Esophagus (tissue), 2 donors: ENCODE data around the gene PGA5. TPM values are rescaled to one million over a fixed set of nuclear protein-coding genes. Genes with fewer than 3 reads are reported as not detected.

Experiments
- H3K27ac ChIP-seq, 2 donors: one replicate each; pipeline ENCODE4 v1.5.1; 2013; ENCODE audit warnings: low read depth in 2 of 2, mild to moderate bottlenecking in 2 of 2, inconsistent platforms in 1 of 2, low read length in 1 of 2, moderate library complexity in 1 of 2
- H3K27me3 ChIP-seq, 2 donors: one replicate each; pipeline ENCODE4 v1.6.1; 2013; ENCODE audit warnings: low read length in 2 of 2, control low read depth in 1 of 2, mild to moderate bottlenecking in 1 of 2; ENCODE audit not compliant: insufficient read depth in 2 of 2, control insufficient read depth in 1 of 2
- H3K36me3 ChIP-seq, 2 donors: one replicate each; pipeline ENCODE4 v1.6.1; 2013; ENCODE audit warnings: low read length in 1 of 2; ENCODE audit not compliant: control insufficient read depth in 2 of 2, insufficient read depth in 2 of 2
- H3K4me1 ChIP-seq, 2 donors: one replicate each; pipeline ENCODE4 v1.6.1; 2013; ENCODE audit warnings: low read length in 1 of 2; ENCODE audit not compliant: control insufficient read depth in 2 of 2, insufficient read depth in 2 of 2
- H3K4me3 ChIP-seq, 2 donors: one replicate each; pipeline ENCODE4 v1.5.1; 2013; ENCODE audit warnings: low read length in 2 of 2, mild to moderate bottlenecking in 2 of 2, low read depth in 1 of 2, moderate library complexity in 1 of 2
- H3K9me3 ChIP-seq, 2 donors: one replicate each; pipeline ENCODE4 v1.6.1; 2013; ENCODE audit warnings: mild to moderate bottlenecking in 2 of 2, low read depth in 1 of 2, low read length in 1 of 2, moderate library complexity in 1 of 2; ENCODE audit not compliant: control insufficient read depth in 2 of 2, insufficient read depth in 1 of 2
- WGBS, 2 donors: extraction: QIAGEN DNeasy Blood & Tissue Kit; methylation state at CpG; one replicate each; pipeline ENCODE4 v1.1.7; 2013; 5-methylcytosine and 5-hydroxymethylcytosine counted together
- polyA plus RNA-seq, 2 donors: library from polyadenylated mRNA; stranded (reverse); fragments of 200-250 nt; gene quantifications; one replicate each; pipeline ENCODE4 v1.2.3, GENCODE V29; 2013
- donor health status: healthy with polysubstance abuse.
- donor health status: Bipolar disorder and iron deficiency.

PGA5 gene
- polyA plus RNA-seq, 2 donors = 0.11 to 3.2 TPM

DNA sequence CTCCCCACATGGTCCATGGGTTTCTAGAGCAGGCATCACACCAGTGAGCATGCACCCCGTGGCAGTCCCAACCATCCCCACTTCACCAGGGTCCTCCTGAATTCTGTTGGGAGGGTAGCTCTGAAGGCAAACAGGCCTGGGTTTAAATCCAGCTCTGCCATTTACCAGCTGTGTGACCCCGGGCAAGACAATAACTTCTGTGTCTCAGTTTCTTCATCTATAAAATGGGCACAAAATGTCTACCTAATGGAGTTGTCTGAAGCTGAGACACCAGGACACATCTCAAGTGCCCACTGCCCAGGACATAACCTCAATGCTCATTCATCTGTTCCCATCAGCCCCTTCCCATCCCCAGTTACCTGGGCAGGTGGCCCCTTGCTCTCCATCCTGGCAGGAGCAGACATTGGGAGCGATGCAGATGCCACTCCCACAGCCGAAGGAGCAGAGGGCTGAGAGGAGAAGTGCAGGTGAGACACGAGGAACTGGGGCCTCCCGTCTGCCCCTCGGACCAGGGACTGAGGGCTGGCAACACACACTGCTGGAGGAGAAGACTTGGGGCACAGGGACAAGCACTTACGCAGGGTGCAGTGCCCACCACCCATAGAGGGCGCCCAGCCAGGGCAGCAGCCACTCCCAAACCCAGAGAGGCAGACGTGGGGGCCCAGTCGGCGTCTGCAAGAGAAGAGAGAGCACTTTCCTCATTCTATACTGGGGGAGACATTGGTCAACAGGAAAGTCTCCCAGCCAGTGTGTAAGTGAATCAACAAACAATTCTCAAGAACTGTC is 50.1 kb downstream of the PGA5 start:
- Histone ChIP-seq H3K4me3 (no peak overlapping the region), H3K27ac (no peak overlapping the region), H3K36me3 (no peaks in the 10 kb centered on the region), H3K4me1 (peaks cover 4 to 15% of the 10 kb centered on the region in 2 donors), H3K9me3 (no peaks in the 10 kb centered on the region), H3K27me3 (no peaks in the 10 kb centered on the region)
- 84 to 87% methylated on average over 12 of the region's 12 CpGs for WGBS, 2 donors

DNA sequence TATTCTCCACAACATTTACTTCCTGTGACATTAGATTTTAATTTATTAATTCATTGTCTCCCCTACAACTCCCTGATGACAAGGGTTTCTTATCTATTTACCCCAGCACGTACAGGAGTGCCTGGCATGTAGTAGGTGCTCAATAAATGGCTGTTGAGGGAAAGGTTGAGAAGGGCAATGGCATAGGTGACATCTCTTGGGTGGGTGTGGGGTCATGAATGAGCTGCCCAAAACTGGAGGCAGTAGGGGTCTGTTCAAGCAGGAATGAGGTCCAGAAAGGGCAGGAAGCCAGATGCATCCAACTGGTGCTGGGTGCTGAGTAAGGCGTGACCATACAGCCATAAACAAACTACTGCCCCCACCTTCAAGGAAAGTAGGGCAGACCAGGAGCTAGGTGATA is 51.4 kb downstream of the PGA5 start:
- Histone ChIP-seq H3K36me3 (no peaks in the 10 kb centered on the region), H3K4me3 (no peak overlapping the region), H3K9me3 (no peaks in the 10 kb centered on the region), H3K27ac (no peak overlapping the region), H3K4me1 (peaks cover 4 to 18% of the 10 kb centered on the region in 2 donors), H3K27me3 (no peaks in the 10 kb centered on the region)
- 92 to 96% methylated on average over 2 of the region's 2 CpGs for WGBS, 2 donors

DNA sequence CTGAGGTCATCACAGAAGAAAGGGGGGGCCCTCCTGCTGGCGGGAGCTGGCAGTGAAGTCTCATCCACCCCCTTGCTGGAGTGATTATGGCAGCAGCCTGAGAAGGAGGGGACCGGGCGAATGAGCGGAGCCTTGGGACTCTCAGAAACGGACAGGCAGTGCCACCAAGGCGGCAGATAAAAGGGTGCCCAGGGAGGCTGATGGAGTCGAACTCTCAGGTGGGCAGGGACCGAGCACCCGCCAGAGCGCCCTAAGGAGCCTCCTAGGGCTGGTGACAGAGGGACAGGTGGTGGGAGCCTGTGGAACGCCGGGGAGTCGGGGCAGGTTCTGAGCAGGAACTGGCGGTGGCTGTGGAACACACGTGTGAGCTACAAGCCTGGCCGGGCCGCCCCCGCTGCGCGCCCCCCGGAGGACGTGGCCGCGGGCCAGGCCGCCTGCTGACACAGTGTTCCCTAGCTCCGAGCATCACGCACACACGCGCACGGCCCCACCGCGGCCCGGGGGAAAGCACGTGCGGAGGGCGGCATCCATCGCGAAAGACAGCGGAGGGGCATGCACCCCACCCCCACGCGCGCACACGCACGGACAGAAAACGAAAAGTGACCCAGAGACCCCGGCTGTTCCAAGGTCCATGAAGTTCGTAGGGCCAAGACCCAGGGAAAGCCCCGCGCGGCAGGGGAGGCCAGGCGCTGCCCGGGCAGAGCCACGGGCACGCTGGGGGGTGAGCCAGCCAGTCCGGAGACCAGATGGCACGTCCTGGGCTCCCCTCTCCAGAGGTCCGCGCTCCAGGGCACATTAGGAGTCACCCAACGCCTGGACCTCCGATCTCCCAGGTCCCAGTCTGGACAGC is 53.1 kb downstream of the PGA5 start:
- 1% methylated on average over 50 to 60 of the region's 60 CpGs for WGBS, 2 donors
- Histone ChIP-seq H3K27me3 (no peaks in the 10 kb centered on the region), H3K9me3 (no peaks in the 10 kb centered on the region), H3K36me3 (peaks cover 0 to 5% of the 10 kb centered on the region in 2 donors), H3K4me1 (peaks cover 4 to 18% of the 10 kb centered on the region in 2 donors), H3K4me3 (peak overlapping the region; percentile 43 to 46), H3K27ac (no peak overlapping the region)

DNA sequence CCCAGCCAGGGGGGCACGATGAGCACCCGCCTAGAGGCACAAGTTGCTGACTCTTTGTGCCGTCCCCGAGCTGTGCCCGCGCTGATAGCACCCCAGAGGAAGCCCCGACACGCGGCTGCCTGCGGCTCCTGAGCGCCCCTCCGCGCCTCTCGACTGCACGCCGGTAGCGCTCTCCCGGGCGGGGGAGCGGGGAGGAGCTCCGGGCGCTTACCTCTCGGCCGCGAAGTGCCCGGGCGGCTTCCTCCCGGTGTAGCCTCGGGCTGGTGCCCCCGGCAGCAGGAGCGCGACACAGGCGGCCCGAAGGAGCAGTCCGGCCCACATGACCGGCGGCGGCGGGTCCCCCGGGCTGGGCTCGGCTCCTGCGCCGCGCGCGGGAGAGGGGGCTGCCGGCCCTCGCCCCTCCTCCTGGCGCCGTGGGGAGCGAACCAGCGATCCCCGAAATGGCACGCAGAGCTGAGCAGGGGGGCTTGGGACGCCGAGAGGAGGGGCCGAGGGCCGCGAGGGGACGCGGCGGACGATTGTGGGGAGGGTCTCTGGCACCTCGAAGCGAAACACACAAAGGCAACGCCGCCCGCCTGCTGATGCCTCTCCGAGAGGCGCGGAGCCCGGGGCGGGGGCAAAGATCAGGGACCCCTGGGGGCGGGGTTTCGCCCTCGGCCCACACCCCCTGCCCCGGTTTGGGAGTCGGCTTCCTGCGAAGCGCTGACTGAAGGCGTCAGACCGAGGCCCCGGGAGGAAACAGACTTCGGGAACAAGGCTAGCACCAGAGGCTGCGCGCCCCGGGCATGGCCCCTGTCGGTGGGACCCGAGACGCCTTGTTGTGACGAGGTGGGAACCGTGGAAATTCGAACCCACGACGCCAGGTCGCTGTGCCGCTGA is 54.0 kb downstream of the PGA5 start, which contains the start of gene VWCE:
Gene VWCE (minus strand): TSS at position 600 of the 879 bp plus-strand sequence. CDS start 279 bp downstream, at position 321.
- peak within 1 kb of the TSS; percentile 43 to 46 for H3K4me3 ChIP-seq

DNA sequence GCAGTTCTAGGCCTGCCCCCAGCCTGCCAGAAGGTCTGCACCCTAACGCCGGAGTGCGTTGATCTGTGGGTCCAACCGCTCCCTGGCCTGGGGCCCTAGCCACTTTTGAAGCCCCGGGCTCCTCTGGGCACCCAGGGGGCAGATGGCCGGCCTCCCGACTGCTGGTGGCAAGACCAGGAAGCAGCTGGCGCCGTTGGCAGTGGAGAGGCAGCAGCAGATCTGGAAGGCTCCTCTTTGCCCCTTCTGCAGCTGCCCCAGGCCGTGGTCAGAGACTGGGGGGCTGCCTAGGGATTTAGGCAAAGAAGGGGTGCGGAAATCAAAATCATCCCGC is 54.6 kb downstream of the PGA5 start:
- Histone ChIP-seq H3K36me3 (peaks cover 0 to 17% of the 10 kb centered on the region in 2 donors), H3K27ac (no peak overlapping the region), H3K9me3 (no peaks in the 10 kb centered on the region), H3K4me1 (peaks cover 4 to 18% of the 10 kb centered on the region in 2 donors), H3K4me3 (peak overlapping the region in 1 of 2 donors; percentile 46), H3K27me3 (no peaks in the 10 kb centered on the region)
- 57 to 62% methylated on average over 12 of the region's 12 CpGs for WGBS, 2 donors

More for the DNA sequence above, 54.0 kb downstream of the PGA5 start, which contains the start of gene VWCE:
- no peak within 1 kb of the TSS for H3K27ac ChIP-seq
- H3K9me3 ChIP-seq = no peaks in the 10 kb centered on the region
- H3K36me3 ChIP-seq = peaks cover 0 to 12% of the 10 kb centered on the region in 2 donors
- H3K27me3 ChIP-seq = no peaks in the 10 kb centered on the region
- 4 to 5% methylated on average over 78 to 97 of the region's 97 CpGs for WGBS, 2 donors
- H3K4me1 ChIP-seq = peaks cover 4 to 18% of the 10 kb centered on the region in 2 donors

DNA sequence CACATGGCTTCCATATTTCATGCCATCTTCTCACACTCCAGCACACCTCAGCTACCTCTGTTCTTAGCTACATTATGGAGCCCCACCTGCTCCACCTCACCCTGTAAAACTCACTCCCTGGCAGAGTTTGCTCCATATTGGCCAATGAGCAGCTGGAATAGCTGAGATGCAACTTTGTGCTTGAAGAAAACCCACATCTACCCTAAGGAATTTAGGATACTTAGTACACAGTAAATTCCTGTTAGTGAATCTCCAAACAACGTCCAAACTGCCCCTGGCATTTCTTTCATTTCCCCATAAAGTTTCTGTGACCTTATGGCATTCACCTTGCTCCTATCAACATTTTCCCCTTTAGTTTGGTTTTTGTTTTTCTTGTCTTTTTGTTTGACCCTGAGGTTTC is 56.4 kb downstream of the PGA5 start:
- H3K4me1 ChIP-seq = peaks cover 4 to 18% of the 10 kb centered on the region in 2 donors
- H3K27ac ChIP-seq = peak overlapping the region in 1 of 2 donors; percentile 21
- WGBS, 2 donors = 24 to 50% methylated on average over 1 of the region's 1 CpG
- no peaks in the 10 kb centered on the region for H3K9me3 ChIP-seq
- H3K27me3 ChIP-seq = no peaks in the 10 kb centered on the region
- peaks cover 3 to 25% of the 10 kb centered on the region in 2 donors for H3K36me3 ChIP-seq
- no peak overlapping the region for H3K4me3 ChIP-seq

DNA sequence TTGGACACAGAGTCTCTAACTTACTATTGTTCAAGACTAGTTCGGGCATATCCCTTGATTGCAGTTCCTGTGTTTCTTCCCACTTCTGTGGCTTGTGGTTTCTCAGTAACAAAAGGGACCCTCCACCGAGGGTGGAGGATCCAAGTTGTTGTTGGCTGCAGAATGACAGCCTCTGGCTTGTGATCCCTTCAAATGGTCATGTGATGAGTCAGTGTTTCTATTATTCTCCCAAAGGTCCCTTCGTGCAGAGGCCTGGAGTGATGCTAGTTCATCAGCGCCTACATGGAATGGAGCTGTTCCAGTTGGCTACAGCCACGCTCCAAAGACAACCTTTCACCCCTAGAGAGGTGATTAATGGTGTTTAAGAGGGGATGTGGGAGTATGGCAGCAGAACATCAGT is 56.8 kb downstream of the PGA5 start:
- Histone ChIP-seq H3K9me3 (no peaks in the 10 kb centered on the region), H3K4me3 (no peak overlapping the region), H3K36me3 (peaks cover 4 to 29% of the 10 kb centered on the region in 2 donors), H3K27me3 (no peaks in the 10 kb centered on the region), H3K4me1 (peaks cover 4 to 18% of the 10 kb centered on the region in 2 donors), H3K27ac (peak overlapping the region in 1 of 2 donors; percentile 6)
- 18 to 29% methylated on average over 5 of the region's 5 CpGs for WGBS, 2 donors

DNA sequence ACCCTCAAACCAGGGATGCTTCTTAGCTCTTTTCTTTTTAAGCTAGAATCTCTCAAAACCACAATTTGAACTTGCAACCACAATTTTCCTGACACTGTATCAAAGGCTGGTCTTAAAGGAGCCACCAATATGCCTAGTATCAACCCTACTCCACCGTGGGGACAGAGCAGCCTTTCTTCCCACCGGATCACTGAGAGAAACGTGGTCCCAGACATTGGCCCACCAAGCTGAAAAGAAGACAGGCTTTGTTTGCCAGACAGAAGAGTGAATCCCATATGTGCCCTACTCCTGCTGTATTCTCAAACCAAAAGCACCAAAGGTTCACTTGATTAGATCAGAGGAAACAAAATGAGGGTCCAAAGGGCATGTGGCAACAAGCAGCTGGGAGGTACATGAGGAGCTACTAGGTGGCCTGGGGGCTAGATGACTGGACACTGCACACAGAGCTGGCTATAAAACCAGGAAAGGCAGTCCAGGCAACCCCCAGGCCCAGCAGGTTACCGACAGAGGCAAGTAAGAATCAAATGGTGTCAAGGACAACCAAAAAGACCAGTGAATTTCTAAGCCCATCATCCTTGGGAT is 57.8 kb downstream of the PGA5 start:
- H3K9me3 ChIP-seq = no peaks in the 10 kb centered on the region
- 74 to 91% methylated on average over 4 of the region's 4 CpGs for WGBS, 2 donors
- H3K4me3 ChIP-seq = no peak overlapping the region
- peaks cover 4 to 15% of the 10 kb centered on the region in 2 donors for H3K4me1 ChIP-seq
- H3K27me3 ChIP-seq = no peaks in the 10 kb centered on the region
- no peak overlapping the region for H3K27ac ChIP-seq
- peaks cover 6 to 36% of the 10 kb centered on the region in 2 donors for H3K36me3 ChIP-seq
